ENCODE measurements around the gene MRPL40.

MRPL40 gene

DNA sequence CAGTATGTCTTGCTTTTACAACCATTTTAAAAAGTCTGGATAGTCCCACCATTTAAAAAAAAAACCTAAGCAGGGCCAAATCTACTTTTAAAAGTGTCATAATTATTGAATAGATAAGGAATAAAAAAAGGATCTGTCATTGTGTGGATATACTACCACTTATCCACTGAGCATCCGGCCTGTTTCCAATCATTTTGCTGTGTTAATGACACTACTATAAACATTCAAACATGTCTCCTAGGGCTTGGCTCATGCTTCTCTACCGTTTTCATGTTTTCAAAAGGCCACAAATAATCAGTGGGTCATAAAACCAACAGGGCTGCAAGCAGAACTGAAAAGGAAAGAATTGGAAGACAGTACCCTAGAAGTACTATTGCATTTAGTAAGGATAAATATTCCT, 27.7 kb downstream of the MRPL40 start:
- no peak for DNase-seq

DNA sequence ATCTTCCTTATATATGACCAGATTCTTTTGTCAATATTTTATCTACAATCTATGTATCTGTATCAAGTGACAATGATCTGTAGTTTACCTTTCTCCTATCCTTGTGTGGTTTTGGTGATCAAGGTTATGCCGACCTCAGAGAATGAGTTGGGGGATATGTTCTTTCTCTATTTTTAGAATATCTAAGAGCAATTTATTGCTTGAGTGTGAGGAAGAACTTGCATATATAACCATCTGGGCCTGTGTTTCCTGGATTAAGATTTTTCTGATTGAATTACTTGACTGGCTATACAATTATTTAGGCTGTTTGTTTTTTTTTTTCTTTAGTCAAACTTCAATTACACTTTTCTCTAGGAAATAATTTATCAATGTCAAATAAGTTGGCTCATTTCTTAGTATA, 29.2 kb downstream of the MRPL40 start:
- DNase-seq, result no peak

DNA sequence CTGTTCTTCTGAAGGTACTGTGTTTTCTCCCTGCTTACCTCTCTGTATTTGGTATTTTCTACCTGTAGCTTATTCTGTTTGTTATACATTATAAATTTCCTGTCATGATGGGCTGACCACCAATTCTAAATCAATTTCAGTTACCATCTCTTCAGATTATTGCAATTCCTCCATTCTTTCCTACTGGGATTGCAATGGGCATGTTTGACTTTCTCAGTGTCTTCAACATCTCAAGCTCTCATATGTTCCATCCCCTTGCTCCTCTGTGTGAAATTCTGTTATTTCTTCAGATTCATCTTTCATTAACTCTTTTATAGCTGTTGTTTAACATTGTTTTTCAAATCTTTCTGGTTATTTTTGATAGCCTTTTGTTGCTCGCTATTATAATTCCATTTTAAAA, 30.7 kb downstream of the MRPL40 start:
- DNase-seq, result no peak

DNA sequence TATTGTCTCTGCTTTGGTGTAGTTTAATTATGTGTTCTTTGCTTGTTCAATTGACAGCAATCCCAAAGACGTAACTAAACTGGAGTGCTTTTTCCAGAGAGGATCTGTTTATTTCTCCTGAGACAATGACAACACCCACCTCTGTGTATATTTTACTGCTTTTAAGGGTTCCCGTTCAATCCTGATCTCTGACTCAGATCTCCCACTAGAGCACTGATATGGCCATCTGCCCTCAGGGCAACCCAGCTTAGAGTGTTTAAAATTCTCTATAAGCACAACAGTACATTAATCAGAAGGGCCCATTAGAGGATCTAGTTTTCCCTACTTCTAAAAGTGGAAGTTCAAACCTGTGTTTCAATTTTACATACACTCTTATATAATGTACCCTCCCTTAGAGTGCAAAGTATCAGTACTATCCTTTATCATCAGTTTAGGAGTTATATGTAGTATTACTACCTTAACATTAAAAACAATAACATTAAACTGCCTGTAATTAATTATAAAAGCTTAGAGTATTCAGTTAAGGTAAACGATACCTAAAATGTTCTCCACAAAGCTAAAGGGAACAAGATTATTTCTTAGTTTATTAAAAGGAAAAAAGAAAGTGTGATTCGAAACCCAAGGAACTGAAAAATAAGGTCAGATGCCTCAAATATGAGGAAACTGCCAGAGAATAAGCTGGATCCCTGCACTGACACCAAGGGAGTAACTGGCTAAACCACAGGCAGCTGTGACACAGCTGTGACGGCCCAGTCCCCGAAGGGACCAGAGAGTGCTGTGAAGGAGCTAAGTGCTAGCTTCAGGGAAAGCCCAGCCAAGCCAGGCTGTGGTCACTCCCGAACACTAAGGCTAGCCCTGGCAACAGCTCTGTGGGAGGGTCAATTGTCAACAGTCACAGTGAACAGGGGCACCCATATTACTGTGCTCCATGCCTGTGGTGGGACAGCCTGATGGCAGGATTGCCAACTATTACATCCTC, 31.4 kb downstream of the MRPL40 start:
- no peak for DNase-seq

DNA sequence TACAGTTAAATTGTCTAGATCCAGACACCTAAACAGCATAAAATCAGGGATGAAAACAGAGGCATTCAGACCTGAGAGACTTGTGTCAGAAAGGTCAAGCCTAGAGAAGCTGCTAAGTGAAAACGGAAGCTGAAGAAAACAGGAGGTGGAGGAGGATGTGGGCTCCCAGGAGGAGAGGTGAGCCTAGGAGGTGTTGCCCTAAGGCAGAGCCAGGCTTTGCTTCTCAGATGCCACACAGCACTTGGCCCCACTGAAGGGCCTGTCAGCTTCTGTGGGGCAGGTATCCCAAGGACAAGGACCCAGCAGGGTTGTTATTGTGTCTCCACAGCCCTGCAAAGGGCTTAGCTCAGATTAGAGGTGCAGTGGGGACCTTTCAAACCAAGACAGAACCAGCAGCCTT, 32.2 kb downstream of the MRPL40 start:
- DNase-seq, result no peak

DNA sequence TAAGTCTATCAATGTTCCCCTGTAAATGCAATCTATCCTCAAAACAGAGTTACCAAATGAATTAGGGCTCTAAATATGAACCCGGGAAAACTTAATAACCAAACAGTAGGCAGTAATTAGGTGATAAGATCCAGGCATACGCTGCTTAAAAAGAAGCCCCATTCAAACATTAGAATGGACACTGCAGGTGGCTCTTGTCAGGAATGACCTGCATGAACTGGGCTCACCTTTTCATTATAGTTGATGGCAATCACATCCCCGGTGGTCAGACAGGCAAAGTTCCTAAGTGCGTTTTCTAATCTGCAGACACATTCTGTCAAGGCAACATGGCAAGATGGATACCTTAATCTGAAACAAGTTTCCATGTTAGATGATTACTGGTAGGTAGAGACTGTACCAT, 32.6 kb downstream of the MRPL40 start:
- DNase-seq, result no peak

DNA sequence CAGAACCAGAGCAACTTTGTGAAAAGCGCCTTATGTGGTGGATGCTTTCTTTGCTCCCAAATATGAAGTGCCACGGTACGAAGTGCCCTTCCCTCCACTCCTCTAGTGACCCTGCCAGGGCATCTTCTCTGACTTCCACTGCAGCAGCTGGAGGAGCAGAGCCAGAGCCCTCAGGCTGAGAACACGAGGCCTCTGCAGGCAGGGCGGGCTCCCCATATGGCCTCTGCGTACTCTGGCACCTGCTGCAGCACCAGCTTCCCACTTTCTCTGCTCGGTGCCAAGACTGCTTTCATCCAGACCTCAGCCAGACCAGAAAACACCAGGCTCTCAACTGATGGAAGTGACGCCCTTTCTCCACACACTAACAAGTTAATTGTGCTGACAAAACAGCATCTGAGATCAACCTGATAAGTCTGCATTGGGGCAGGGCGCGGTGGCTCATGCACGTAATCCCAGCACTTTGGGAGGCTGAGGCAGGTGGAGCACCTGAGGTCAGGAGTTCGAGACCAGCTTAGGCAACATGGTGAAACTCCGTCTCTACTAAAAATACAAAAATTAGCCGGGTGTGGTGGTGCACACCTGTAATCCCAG, 33.9 kb downstream of the MRPL40 start:
- no peak for DNase-seq

DNA sequence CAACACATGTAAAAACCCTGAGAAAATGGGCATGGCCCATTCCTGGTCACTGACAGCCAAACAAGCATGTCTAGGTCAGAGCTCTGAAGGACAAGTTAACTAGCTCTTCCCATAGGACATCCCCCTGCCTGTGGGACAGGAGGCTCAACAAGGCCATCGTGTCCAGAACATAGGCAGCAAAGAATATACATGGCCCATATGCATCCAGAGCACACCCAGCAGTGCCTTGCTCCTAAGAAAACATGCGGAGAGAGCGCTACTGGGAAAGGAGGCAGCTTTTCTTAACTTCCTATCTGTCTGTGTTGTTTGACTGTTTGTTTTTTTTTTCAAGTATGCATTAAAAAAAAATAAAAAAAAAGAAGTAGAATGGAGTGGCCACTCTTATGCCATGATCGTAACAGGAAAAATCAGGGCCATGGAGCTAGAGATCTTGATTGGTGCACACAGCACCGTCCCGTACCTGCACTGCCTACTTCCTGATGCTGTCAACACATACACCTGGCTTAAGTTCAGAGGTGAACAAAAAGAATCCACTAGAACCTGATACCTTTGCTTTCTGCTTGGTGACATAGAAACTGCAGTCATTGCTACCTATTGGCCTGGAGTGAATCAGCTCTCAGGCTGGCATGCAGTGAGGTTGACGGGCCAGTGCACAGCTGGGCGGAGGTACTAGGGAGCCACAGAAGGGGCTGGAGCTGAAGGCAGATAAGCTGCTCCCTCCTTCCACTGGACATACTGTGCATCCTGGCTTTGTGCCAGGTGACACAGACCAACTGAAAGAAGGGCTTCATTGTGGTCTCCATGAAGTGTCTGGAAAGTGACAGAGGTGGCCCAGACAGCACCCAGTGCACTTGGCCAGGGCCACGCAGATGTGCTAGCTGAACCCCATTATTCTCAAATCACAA, 34.8 kb downstream of the MRPL40 start:
- DNase-seq, result peak in 3 of 56 donors; percentile 13

DNA sequence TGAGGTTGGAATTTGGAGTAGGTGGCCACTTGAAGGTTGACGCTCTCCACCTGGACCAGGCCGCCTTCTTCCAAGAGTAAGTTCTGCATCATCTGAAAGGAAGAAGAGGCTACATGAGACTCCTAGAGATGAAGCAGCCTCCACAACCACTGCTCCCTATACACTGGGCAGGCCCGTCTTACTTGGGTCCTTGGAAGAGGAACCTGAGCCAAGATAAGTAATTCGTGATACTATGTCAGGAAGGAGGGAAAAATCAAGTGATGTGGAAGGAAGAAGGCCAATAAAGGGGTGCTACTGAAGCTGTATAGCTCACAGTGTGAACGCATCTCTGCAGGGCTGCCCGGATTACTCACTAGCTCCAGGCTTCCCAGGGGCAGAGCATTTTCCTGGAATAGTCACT, 35.6 kb downstream of the MRPL40 start:
- DNase-seq, result no peak

DNA sequence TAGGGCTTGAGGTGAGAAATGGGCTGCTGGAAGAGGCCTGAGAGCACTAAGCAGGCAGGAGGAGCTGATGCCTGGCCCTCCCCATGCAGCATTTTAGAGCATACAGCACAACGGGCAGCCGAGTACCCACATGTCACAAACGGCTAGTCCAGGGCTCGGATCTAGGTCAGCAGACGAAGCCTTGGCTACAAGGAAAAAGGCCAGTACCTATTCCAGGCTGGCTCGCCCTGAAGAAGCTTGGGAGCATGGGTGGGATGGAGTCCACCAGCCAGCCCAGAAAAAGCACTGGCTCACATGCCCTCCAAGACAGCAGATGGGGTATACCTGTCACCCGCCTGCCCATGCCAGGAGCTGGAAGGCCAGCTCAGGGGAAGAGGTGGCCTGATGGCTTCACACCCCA, 37.1 kb downstream of the MRPL40 start:
- no peak for DNase-seq

DNA sequence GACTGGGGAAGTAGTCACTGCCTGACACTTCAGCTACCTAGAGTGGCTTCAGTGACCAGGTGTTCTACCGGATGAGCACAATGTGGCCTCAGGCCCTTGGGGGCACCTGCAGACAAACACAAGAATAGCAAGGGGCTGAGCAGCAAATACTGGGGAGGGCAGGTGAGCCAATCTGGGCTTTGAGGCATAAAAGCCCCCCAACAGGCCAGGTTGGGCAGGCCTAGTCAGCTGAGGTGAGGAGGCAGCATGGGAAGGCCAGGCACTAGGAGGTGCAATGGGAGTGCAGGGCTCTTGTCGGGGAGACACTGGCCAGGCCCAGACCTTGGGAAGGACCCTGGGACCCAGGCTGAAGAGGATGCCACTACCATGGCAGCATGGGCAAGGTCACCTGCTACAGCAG, 37.7 kb downstream of the MRPL40 start:
- DNase-seq, result no peak

DNA sequence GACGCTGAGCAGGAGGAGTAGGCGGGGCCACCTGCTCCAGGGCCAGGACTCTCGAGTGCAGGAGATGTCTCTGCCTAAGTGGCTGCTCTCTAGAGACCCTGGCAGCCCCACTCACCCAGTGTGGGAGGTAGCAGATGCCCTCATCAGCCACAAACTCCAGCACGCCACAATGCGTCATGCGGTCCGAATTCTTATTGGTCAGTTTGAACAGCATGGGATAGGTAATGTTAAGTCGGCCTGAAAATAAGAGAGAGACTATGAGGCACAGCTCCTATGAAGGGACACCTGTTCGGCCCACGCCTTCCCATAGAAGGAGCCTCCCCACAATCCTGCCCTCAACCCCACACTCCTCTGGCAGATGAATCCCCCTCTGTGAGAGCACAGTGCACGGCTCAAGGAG, 39.2 kb downstream of the MRPL40 start:
- no peak for DNase-seq

DNA sequence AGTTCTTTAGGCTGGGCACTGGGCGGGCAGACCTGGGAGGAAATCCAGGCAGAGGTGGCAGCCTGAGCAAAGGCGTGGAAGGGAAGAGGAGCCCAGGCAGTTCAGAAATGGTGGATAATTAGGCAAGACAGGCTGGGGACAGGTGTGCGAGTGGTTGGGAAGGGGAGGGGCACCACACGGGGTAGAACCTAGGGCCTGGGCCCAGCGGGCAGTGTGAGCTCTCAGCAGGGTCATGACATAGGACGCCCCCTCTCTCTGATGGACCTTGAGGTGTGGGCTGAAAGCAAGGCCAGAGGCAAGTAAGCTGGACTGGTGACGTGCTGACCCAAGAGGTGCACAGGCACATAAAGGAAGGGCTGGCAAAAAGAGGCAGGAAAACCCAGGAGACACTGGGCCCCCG, 39.9 kb downstream of the MRPL40 start:
- no peak for DNase-seq

DNA sequence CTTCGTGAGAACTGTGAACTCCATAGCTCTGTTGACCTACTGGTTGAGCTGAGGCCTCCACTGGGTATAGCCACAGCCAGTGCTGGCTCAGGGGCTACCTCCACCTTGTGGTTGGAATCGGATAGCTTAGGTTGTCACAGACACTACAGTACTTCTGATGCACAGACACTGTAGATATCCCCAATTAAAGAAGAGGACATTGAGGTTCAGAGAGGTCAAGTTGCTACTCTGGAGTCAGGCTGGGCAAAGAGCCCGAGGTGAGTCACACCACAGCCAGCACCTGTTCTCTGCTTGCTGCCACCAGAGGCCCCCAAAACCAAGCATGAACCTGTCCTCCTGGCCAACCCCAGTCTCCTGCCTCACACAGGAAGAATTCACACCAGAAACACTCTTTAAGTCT, 41.2 kb downstream of the MRPL40 start:
- no peak for DNase-seq

DNA sequence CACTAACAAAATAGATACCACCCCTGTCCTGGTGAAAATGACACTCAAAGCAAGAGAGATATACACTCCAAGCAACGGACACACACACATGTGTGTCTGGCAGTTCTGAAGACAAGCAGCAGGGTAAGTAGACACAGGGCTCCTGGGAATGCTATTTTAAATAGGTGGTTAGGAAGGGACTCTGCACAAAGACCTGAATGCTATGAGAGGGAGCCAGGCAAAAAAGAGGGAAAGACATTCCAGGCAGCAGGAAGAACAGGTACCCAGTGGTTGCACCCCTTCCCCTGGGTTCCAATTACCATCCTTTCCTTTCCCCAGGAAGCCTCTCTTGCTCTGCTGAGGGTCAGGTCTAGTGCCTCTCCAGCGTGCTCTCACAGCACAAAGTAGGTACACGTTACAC, 43.7 kb downstream of the MRPL40 start:
- DNase-seq, result no peak

DNA sequence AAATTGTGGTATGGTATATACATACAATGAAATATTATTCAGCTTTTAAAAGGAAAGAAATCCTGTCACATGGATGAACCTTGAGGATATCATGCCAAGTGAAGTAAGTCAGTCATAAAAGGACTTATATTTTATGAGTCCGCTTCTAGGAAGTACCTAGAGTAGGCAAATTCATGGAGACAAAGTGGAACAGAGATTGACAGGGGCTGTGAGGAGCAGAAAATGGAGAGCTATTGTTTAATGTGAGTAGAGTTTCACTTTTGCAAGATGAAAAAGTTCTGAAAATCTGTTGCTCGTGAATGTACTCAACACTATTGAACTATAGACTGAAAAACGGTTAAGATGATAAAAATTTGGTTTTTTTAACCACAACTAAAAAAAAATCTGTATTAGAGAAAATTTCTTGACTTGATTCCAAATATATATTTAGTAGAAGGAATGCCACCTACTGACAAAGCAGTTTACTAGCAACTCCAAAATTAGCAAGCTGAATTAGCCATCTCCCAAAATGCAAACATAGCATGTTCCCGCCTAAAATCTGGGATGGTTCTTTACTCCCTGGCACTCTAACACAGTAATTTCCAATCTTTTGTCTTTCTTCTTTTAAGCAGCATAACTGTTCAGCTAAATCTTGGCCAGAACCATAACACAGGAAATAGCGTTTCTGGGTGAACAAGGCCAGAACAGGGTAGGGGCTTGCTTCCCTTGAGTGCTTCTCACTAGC, 45.1 kb downstream of the MRPL40 start:
- DNase-seq, result no peak

DNA sequence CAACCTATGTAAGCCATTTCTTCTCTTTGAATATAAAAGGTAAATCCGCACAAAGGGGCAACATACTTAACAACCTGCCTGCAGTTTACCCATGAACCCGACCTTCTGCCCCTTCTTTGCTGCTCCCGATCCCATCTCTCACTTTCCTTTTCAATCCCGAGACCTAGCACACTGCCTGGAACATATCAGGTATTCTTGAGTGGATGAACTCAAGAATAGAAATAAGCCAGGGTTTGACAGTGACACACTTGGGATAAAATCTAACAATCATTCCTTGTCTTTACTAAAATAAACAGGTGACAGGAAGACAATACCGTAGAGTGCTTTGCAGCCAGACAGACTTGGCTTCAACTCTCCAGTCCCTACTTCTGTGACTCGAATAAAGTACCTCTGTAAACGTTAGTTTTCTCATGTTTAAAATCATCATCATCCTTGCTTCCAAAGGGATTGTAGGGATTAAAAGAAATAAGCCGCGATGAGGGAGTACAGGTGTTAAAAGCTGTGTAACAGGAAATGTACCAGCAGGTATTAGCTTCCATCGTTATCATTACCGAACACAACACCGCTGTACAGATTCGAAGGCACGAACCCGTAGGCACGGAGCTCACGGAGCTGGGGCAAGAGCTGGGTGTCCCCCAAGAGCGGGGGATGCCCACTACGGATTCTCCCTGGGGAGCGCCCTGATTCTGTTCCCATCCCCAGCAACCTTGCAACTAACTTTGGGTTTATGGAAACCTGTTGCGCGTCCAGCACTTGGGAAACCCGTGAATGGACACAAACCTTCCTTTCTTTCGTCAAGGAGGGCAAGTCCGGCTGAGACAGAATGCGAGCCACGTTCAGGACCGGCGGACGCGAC, 45.9 kb downstream of the MRPL40 start:
- DNase-seq, result peak in 2 of 56 donors; percentile 28 to 43

DNA sequence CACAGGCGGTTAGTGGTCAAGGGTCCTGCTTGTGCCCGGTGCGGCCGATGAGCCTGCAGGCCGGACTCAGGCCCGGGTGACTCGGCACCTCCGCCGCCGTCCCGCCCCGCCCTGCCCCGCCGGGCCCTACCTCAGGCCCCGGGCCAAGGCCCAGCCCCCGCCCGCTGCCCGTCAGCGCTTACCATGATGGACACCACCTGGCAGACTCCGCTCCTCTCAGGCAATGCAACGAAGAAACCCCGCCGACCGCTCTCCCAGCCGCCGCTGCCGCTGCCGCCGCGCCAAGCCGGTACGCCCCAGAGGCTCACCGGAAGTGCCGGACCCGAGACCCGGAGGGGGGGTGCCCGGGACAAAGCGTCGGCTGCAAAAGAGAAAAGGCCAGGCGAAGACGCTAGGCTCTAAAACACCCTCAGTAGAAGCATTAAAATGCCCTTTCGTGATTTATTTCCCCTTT, 46.6 kb downstream of the MRPL40 start, which contains the start of gene UFD1:
Gene UFD1, minus strand, starts transcription at position 293 of the 454 bp plus-strand sequence. Its CDS starts 108 bp downstream, at position 185.
- DNase-seq, result peak; percentile 12 to 87 (median 74)

DNA sequence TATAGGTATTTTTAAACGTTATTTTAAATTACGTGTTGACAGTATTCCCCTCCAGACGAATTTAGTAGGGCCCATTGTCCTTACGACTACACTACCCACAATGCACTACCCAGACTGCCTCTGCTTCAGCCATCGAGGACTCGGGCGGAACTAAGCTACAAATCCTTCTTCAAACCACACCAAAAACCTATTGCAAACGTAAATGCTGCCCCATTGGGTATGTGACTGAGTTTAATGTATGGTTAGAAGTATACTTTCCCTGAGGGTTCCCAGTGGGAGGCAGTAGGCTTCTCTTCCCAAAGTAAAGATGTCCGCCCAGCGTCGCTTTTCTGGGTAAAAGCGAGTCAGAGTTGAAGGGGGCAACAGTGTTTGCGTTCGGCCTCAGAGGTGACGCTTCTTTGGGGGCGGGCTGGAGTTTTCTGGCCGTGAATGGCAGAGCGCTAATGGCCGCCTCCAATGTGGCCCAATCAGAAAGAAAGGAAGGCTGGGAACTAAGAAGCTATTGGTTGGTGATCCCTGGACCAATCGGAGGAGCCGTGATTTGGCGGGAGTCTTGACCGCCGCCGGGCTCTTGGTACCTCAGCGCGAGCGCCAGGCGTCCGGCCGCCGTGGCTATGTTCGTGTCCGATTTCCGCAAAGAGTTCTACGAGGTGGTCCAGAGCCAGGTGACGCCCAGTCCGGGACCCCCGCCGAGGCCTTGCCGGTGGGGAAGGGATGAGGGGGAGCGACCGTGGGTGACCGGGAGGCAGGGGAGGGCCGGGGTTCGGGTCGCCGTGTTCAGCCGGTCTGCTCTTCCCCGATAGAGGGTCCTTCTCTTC, 47.2 kb downstream of the MRPL40 start, which contains the start of gene CDC45:
Gene CDC45, plus strand, starts transcription at position 566 of the 818 bp plus-strand sequence. Its CDS starts 49 bp downstream, at position 615.
- DNase-seq, result peak; percentile 52 to 99 (median 95)

Measured in amygdala (tissue), 56 donors.